NCI-H2227 treated with DMSO at 0.1 percent for 48 hours (cell line): Measurements from ENCODE around the gene HDAC7.
"Not testable (repeated sequence)": the region's sequence is repeated elsewhere in the genome, so short reads cannot be mapped to it uniquely, and the experiment has no call there.

Experiments
- DNase-seq: peaks from one replicate; lab custom pipeline; 2025; lab: John Stamatoyannopoulos, UW

The HDAC7 gene

GRCh38 chr12:47849261-47849660 lies 29.6 kb upstream of the HDAC7 start:
- no peak for DNase-seq

DNA sequence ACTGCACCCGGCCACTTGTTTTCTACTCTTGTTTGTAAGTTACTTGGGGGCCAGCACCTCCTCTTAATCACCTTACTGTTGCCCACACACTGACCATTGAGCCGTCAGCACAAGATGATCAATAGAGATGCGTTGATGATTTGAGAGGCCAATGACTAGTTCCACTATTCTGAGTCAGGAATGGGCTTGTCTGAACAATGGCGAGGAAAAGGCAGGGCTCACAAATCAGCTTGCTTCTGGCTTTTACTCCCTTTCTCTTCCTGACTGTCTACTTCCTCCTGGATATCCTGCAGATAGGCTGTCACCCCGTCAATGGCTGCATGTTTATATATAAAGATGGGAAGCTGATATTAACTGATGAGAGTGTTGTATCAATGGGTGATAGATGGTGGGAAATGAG lies 29.1 kb upstream of the HDAC7 start:
- DNase-seq: no peak

DNA sequence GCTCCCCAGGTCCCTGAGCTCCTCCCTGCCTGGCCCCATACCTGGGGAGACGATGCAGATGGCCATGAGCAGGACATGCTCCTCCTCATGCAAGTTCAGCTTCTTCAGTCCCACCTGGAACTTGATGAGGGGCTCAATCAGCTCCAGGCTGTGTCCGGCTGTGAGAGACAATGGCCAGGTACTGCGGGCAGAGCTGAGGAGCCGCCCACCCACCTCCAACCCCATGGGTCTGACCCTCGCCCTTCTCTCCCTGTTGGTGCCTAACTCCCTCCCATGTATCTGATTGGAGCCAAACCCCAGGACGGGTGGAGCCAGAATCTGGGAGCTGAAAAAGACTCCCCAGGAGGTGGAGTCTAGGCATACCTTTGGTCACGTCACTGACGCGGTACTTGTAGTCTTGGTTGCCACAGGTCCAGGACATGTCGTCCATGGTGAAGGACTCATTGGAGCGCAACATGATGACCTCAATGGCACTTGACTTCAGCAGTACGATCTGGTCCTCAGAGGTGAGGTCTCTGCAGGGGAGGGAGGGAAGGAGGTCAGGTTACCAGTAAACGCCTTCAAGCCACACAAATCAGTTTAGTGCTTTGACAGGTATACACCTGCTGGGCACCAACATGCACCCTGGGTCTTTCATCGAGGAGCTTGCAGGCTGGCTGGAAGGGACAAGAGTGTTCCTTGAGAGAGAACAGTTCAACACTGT lies 26.7 kb upstream of the HDAC7 start:
- DNase-seq: no peak

DNA sequence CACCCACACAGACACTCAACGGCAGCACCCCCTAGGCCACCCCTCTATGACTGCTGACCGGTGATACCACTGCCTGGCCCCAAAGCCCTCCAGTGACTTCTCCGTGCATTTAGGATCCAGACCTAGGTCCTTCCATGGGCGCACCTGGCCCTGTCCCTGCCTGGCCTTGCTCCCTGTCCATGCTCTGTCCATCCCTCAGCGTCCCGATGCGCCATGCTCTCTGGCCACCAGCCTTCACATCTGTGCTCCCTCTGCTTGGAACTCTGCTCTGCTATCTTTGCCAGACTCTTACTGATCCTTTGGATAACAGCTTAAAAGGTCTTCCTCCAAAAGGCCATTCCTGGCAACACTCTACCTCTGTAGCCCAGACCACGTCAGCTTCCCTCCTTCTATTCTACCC lies 25.4 kb upstream of the HDAC7 start:
- no peak for DNase-seq

GRCh38 chr12:47844264-47845019 lies 24.7 kb upstream of the HDAC7 start:
- no peak for DNase-seq

GRCh38 chr12:47843226-47843980 lies 23.7 kb upstream of the HDAC7 start:
- DNase-seq: no peak

- DNase-seq: not testable (repeated sequence)
Observed at GRCh38 chr12:47842543-47842942, 22.8 kb upstream of the HDAC7 start.

- no peak for DNase-seq
Observed at GRCh38 chr12:47841910-47842309, 22.2 kb upstream of the HDAC7 start.

- DNase-seq: no peak
Observed at GRCh38 chr12:47841501-47841900, 21.8 kb upstream of the HDAC7 start.

DNA sequence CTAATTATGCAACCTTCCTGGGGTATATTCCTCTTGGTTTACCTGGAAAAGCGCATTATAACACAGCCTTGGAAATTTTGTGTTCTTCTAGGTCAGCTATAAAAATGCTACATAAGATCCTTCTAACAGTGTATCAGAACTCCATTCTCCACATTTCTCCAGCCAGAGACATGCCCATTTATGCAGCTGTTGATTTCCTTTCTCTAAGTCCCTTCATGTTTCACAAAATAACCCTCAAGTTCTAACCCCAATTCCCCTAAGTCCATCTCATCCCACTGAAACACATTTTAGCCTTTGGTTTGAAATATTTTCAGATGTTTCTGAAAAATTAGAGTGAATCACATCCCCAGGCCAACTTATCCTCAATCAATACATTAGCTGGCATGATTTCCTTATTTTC lies 20.9 kb upstream of the HDAC7 start:
- DNase-seq: no peak

- DNase-seq: no peak
Observed at GRCh38 chr12:47839214-47839876, 19.6 kb upstream of the HDAC7 start.

GRCh38 chr12:47838286-47838931 lies 18.7 kb upstream of the HDAC7 start:
- peak; percentile 2 for DNase-seq

- peak; percentile 36 for DNase-seq
Observed at GRCh38 chr12:47837190-47838171, 17.8 kb upstream of the HDAC7 start.

GRCh38 chr12:47835831-47836155 lies 16.1 kb upstream of the HDAC7 start:
- DNase-seq: no peak

DNA sequence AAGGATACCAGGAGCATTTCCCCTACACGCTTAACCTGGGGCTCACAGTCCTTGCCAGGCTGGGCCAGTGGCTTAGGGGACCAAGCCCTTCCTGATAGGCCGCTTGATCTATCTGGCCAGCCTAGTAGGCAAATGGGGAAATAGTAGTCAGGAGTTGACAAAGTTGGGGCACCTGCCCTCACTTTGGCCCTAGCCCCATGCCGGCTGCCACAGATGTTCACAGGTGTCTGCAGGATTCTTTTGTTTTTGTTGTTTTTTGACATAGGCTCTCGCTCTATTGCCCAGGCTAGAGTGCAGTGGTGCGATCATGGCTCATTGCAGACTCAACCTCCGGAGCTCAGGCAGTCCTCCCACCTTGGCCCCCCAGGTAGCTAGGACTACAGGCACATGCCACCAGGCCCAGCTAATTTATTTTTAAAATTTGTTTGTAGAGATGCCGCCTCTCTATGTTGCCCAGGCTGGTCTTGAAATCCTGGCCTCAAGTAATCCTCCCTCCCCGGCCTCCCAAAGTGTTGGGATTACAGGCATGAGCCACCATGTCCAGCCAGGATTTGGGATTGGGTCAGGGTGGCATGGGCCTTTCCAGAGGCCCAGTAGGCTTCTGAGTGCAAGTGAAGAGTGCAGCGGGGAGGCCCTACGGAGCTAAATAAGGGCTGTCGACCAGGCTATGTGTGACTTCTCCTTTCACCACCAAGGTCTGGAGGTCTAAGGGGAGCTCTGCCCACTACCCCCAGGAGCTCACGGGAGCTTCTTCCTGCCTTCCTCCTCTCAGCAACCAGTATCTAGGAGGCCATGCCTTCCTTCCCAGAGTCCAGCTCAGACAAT lies 15.5 kb upstream of the HDAC7 start:
- no peak for DNase-seq

GRCh38 chr12:47834199-47834903 lies 14.6 kb upstream of the HDAC7 start:
- DNase-seq: no peak

DNA sequence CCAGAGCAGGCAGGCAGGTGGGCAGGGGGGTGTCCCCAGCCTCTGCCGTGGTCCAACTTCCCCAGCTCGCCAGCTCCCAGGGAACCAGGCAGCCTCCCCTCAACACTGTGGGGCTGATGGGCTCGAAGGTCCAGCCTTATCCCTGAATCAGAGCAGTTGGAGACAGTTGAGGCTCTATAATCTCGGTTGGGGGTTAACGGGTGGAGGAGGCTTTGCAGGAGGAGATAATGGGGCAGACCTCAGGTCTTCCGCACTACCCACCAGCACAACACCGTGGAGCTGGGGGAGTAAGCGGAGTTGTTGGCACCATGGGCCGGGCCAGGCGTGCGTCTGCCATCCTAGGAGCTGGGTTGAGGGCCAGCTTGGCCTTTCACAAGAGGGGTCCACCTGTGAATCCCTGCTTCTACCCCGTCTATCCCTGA lies 13.9 kb upstream of the HDAC7 start:
- DNase-seq: no peak

DNA sequence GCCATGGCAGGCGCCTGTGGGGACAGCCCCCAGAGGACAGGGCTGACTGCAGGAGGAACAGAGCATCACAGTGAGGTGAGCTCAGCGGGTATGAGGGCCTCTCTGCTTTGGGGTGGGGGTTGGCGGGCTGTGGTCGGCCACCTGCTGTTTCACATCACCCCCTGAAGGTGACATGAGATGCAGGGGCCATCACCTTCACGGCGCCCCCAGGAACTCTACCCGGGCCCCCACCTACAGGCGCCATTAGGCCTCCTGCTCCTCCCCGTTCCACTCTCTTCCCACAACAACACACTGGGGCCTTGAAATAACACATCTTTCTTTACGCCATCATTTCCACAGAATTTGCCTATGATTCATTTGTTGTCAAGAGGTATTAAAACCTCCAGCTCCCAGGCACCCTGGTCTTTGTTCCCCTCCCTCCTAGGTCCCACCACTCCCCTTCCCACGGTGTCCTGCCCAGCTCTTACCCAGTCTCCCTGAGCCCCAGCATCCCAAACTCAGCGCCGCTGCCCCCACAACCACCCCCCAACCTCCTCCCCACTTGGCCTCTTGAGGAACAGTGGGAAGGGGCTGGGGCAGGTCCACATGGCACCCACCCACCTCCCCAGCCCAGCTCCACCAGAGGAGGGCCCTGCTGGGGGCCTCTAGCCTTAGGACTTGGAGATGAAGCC lies 12.7 kb upstream of the HDAC7 start:
- no peak for DNase-seq

DNA sequence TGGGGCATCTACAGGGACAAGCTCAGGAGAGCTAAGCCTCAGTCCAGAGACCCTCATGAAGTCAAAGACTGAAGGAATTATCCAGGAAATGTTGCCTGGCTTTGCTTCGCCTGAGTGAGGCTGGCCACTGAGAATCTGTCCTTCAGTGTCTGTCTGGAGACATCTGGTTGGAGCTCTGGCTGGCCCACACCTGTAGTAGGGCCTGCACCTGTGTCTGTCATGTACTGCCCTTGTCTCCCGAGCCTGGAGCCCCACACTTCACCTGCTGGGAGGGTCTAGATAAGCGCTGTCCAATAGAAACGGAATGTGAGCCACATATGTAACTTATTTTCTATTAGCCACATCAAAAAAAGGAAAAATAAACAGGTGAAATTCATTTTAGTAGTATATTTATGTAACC lies 9.9 kb upstream of the HDAC7 start:
- no peak for DNase-seq
